ENCODE measurements around the gene CCDC9. TPM values are rescaled to one million over a fixed set of nuclear protein-coding genes. Genes with fewer than 3 reads are reported as not detected.

Gene CCDC9
- total RNA-seq, 1 donor from 2014 or later: 21.6 TPM

DNA sequence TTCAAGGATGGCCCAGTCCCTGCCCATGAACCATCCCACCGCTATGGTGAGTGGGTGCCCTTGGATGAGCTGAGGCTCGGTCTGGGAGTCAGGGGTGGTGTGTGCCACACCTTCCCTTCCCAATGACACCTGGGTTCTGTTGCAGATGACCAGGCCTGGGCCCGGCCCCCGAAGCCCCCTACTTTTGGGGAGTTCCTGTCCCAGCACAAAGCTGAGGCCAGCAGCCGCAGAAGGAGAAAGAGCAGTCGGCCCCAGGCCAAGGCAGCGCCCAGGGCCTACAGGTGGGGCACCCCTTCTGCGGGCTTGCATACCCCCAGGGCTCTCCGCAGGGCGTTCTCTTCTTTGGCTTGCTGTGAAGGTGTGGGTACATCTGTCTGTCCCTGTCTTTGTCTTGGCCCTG, 14.1 kb downstream of the CCDC9 start:
- intact Hi-C loops (cut with micrococcal nuclease): no loop called here
- H3K4me1 ChIP-seq: peaks cover 27% of the 10 kb centered on the region
- no peak for DNase-seq
- no peak overlapping the region for H3K4me3 ChIP-seq
- H3K27ac ChIP-seq (replicated peaks): no peak overlapping the region
- TF ChIP-seq, protein P1, sequence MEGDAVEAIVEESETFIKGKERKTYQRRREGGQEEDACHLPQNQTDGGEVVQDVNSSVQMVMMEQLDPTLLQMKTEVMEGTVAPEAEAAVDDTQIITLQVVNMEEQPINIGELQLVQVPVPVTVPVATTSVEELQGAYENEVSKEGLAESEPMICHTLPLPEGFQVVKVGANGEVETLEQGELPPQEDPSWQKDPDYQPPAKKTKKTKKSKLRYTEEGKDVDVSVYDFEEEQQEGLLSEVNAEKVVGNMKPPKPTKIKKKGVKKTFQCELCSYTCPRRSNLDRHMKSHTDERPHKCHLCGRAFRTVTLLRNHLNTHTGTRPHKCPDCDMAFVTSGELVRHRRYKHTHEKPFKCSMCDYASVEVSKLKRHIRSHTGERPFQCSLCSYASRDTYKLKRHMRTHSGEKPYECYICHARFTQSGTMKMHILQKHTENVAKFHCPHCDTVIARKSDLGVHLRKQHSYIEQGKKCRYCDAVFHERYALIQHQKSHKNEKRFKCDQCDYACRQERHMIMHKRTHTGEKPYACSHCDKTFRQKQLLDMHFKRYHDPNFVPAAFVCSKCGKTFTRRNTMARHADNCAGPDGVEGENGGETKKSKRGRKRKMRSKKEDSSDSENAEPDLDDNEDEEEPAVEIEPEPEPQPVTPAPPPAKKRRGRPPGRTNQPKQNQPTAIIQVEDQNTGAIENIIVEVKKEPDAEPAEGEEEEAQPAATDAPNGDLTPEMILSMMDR (IDR thresholded peaks at IDR 0.05; ENCODE audit: borderline replicate concordance): no peak
- H3K36me3 ChIP-seq: peaks cover 60% of the 10 kb centered on the region
- no peaks in the 10 kb centered on the region for H3K27me3 ChIP-seq (ENCODE audit: low read depth)
- no peaks in the 10 kb centered on the region for H3K9me3 ChIP-seq (replicated peaks)

DNA sequence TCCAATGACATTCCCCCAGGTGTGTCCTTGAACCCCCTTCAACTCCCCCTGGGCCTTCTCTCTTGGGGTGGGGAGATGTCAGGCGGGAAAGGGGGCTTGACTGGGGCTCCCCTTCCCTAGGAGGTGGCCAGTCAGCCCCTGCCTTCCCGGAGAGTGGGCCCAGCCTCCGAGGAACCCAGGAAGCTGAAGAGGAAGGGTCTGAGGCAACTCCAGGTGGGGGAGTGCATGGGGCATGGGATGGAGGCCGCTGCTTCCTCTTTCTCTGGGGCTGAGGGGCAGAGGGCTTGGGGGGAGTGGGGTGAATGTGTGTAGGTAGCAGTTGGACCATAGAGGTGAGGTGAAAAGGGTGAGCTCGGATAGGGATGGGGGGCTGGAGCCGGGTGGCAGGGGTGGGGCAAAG, 15.6 kb downstream of the CCDC9 start:
- Histone ChIP-seq H3K9me3 (replicated peaks) (no peaks in the 10 kb centered on the region), H3K27ac (replicated peaks) (peak overlapping the region; percentile 98), H3K4me1 (peaks cover 42% of the 10 kb centered on the region), H3K4me3 (no peak overlapping the region), H3K36me3 (peaks cover 45% of the 10 kb centered on the region), H3K27me3 (ENCODE audit: low read depth) (no peaks in the 10 kb centered on the region)
- TF ChIP-seq, protein P1 (IDR thresholded peaks at IDR 0.05; ENCODE audit: borderline replicate concordance): no peak
- intact Hi-C loops (cut with micrococcal nuclease): no loop called here
- DNase-seq: no peak

DNA sequence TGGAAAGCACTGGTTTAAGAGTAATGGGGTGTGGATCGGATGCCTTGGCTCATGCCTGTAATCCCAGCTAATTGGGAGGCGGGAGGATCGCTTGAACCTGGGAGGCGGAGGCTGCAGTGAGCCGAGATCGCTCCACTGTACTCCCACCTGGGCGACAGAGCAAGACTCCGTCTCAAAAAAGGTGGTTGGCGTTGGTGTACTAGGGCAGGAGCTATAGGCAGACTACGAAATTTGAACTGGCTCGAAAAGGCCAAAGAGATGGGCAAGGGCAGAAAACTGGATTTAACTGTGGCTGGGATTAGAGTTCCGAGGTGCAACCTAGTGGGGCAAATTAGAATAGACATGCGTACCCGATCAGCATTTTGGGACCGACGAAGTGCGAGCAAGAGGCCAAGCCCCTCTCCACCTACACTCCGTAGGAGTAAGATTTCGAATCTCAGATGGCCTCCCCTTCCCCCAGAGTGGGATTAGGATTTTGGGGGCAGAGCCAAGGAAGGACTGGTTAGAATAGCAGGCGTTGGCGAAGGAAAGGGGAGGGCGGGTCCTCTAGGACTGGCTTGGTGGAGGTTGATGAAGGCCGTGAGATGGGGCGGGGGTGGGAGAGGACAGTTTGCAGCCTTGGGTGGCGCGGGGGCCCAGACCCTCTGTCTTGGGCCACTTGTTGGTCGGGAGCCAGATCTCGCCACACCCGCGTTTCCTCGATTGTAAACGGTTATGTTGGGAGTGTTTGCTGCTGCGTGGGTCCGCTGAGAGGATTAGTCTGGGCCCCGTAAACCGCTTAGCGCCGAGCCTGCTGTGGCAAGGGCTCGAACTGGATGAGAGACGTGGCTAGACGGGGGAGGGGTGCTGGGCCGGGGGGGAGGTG, 16.4 kb downstream of the CCDC9 start:
- Histone ChIP-seq H3K27me3 (ENCODE audit: low read depth) (no peaks in the 10 kb centered on the region), H3K4me3 (peak overlapping the region; percentile 82), H3K4me1 (peaks cover 50% of the 10 kb centered on the region), H3K9me3 (replicated peaks) (no peaks in the 10 kb centered on the region), H3K27ac (replicated peaks) (peak overlapping the region; percentile 98), H3K36me3 (peaks cover 38% of the 10 kb centered on the region)
- intact Hi-C loops (cut with micrococcal nuclease): no loop called here
- peak; percentile 52 for DNase-seq
- TF ChIP-seq, protein P1 (IDR thresholded peaks at IDR 0.05; ENCODE audit: borderline replicate concordance): no peak

DNA sequence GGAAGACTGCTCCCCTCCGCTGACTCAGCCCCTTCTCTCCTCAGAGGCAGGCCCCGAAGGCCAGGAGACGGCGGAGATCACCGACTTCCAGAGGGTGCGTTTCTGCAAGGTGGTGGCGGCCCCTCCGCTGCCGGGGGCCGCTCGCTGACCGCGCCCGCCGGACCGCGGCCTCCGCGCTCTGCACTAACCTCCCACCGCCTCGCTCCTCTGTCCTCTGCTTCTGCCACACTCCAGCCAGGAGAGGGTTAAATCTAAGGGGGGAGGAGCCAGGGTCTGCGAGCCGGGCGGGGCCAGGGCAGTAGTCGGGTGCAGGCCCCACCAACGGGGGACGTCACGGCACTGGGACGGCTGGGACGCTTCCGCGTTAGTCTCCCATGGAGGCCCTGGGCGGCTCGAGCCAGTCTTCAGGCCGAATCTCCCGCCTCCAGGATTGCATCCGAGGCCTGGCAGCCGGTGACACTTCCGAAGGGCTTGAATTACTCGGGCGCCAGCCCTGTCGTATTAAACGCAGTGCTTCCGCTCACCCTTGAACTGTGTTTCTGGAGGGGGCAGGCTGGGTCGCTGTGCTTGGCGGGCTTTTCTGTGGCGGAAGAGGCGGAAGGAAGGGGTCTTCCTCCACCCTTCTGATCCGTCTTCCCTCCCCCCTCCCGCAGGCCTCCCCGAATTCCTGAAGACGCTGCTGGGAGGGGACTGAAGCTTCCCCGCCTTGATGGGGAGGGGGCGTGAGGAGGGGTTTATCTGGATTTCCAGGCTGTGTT, 17.2 kb downstream of the CCDC9 start:
- Histone ChIP-seq H3K4me1 (peaks cover 57% of the 10 kb centered on the region), H3K9me3 (replicated peaks) (no peaks in the 10 kb centered on the region), H3K27ac (replicated peaks) (peak overlapping the region; percentile 98), H3K4me3 (peak overlapping the region; percentile 82), H3K36me3 (peaks cover 30% of the 10 kb centered on the region), H3K27me3 (ENCODE audit: low read depth) (no peaks in the 10 kb centered on the region)
- DNase-seq: peak; percentile 92
- TF ChIP-seq, protein P1 (IDR thresholded peaks at IDR 0.05; ENCODE audit: borderline replicate concordance): no peak
- intact Hi-C loops (cut with micrococcal nuclease): no loop called here

DNA sequence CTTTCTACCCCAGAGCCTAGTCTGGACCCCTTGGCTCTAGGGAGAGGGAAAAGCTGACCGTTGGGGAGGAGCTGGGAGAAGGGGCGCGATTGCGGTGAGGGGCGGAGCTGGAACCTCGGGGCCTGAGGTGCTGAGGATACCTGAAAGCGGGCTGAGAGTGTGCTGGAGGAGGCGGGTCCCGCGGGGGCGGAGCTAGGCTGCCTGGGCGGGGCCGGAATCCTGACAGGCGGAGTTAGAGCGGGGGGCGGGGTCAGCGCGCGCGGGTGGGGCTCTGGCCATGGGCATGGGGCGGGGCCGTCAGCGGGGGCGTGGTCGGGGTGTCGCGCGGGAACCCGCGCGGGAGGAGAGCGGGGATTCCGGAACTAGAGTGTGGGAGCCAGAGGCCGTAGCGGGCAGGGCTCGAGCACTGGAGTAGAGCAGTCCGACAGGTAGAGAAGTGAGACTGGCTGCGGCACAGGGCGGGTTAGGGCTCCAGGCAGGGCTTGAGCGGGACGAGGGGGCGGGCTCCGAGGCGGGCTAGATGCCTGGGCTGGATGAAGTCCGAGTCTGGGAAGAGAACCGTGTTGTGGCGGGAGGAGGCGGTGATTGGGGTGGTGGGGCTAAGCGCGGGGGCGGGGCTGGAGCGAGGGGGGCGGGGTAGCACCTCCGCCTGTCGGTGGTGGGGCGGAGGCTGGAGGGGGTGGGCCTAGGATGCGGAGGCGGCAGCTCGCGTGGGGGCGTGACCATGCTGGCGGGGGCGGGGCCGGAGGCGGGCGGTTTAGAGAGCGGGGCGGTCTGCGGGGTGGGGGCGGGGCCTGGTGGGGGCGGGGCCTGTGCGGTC, 18.0 kb downstream of the CCDC9 start, which contains the start of gene INAFM1:
Gene INAFM1 (plus strand): TSS at position 815 of the 820 bp plus-strand sequence. CDS start 35 bp downstream, outside the sequence.
- DNase-seq: peak; percentile 97

More for the DNA sequence above, 18.0 kb downstream of the CCDC9 start, which contains the start of gene INAFM1:
- H3K27ac ChIP-seq (replicated peaks): peak within 1 kb of the TSS; percentile 98
- no peaks in the 10 kb centered on the region for H3K9me3 ChIP-seq (replicated peaks)
- H3K36me3 ChIP-seq: peaks cover 22% of the 10 kb centered on the region
- peak within 1 kb of the TSS; percentile 82 for H3K4me3 ChIP-seq
- TF ChIP-seq, protein P1 (IDR thresholded peaks at IDR 0.05; ENCODE audit: borderline replicate concordance): no peak
- H3K4me1 ChIP-seq: peaks cover 60% of the 10 kb centered on the region
- intact Hi-C loops (cut with micrococcal nuclease): no loop called here
- no peaks in the 10 kb centered on the region for H3K27me3 ChIP-seq (ENCODE audit: low read depth)
